Neural crest cell (in vitro differentiated cells): ENCODE measurements around the gene CFAP20DC. TPM values are rescaled to one million over a fixed set of nuclear protein-coding genes. Genes with fewer than 3 reads are reported as not detected.
"Not testable (repeated sequence)": the region's sequence is repeated elsewhere in the genome, so short reads cannot be mapped to it uniquely, and the experiment has no call there.

Source experiments
- DNase-seq: peaks from one replicate; pipeline ENCODE4 v3.0.0; 2021; ENCODE audit warnings: low read depth, mixed read lengths, low spot score
- H3K27ac Mint-ChIP-seq: one replicate; pipeline ENCODE4 v1.8.0; 2021; ENCODE audit warnings: mild to moderate bottlenecking, mixed read lengths; ENCODE audit not compliant: unreplicated experiment
- H3K27me3 Mint-ChIP-seq: 2 replicates; pipeline ENCODE4 v1.8.0; 2021; ENCODE audit warnings: low read depth, mild to moderate bottlenecking, mixed read lengths
- H3K36me3 Mint-ChIP-seq: 2 replicates; pipeline ENCODE4 v1.8.0; 2021; ENCODE audit warnings: low read depth, mild to moderate bottlenecking, mixed read lengths
- H3K4me1 Mint-ChIP-seq: 2 replicates; pipeline ENCODE4 v1.8.0; 2021; ENCODE audit warnings: mixed read lengths
- H3K4me3 Mint-ChIP-seq: one replicate; pipeline ENCODE4 v1.8.0; 2021; ENCODE audit warnings: mild to moderate bottlenecking, mixed read lengths
- H3K9me3 Mint-ChIP-seq: 2 replicates; pipeline ENCODE4 v1.8.0; 2021; ENCODE audit warnings: mixed read lengths
- CTCF ChIP-seq: fragments of 200-600 bp; sonication (generic); conservative IDR thresholded peaks from 2 replicates; pipeline ENCODE4 v1.5.0; 2021; ENCODE audit warnings: antibody characterized with exemption, mild to moderate bottlenecking
- total RNA-seq: library from RNA; stranded (reverse); gene quantifications from 2 replicates; pipeline ENCODE4 v1.2.1, GENCODE V29; 2021

Gene CFAP20DC
- total RNA-seq, 1 donor from 2014 or later = 10.4 TPM

DNA sequence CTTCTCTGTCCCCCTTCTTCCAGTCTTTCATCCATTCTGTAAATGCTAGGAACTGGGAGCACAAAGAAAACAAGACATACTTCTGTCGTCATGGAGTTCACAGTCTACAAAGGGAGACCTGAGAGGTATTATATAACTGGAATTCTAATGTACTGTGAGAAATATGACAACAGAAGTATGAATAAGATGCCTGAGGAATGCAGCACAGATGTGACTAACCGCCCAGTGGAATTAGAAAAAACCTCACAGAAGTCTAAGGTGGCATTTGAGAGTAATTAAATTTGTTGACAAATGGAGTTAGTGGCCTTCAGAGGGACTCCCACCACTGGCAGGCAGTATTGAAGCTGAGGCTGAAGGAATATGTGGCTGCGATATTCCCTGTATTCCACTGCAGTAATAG lies 214.7 kb downstream of the CFAP20DC start:
- no peaks in the 10 kb centered on the region for H3K27me3 Mint-ChIP-seq
- no peak overlapping the region for H3K4me3 Mint-ChIP-seq
- no peaks in the 10 kb centered on the region for H3K9me3 Mint-ChIP-seq
- peaks cover 14% of the 10 kb centered on the region for H3K4me1 Mint-ChIP-seq
- no peak for TF ChIP-seq CTCF
- no peak overlapping the region for H3K27ac Mint-ChIP-seq
- peaks cover 14% of the 10 kb centered on the region for H3K36me3 Mint-ChIP-seq
- no peak for DNase-seq

DNA sequence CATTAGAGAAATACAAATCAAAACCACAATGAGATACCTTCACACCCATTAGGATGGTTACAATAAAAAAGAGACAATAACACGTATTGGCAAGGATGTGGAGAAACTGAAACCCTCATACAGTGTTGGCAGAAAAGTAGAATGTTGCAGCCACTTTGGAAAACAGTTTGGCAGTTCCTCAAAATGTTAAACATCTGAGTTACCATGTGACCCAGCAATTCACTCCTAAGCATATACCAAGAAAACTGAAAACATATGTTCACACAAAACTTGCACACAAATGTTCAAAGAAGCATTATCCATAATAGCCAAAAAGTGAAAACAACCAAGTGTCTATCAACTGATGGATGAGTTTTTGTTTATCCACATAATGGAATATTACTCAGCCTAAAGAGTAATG lies 216.3 kb downstream of the CFAP20DC start:
- DNase-seq = no peak
- H3K27ac Mint-ChIP-seq = no peak overlapping the region
- peaks cover 21% of the 10 kb centered on the region for H3K36me3 Mint-ChIP-seq
- H3K4me3 Mint-ChIP-seq = no peak overlapping the region
- no peaks in the 10 kb centered on the region for H3K9me3 Mint-ChIP-seq
- no peak for TF ChIP-seq CTCF
- H3K27me3 Mint-ChIP-seq = no peaks in the 10 kb centered on the region
- H3K4me1 Mint-ChIP-seq = peaks cover 11% of the 10 kb centered on the region

DNA sequence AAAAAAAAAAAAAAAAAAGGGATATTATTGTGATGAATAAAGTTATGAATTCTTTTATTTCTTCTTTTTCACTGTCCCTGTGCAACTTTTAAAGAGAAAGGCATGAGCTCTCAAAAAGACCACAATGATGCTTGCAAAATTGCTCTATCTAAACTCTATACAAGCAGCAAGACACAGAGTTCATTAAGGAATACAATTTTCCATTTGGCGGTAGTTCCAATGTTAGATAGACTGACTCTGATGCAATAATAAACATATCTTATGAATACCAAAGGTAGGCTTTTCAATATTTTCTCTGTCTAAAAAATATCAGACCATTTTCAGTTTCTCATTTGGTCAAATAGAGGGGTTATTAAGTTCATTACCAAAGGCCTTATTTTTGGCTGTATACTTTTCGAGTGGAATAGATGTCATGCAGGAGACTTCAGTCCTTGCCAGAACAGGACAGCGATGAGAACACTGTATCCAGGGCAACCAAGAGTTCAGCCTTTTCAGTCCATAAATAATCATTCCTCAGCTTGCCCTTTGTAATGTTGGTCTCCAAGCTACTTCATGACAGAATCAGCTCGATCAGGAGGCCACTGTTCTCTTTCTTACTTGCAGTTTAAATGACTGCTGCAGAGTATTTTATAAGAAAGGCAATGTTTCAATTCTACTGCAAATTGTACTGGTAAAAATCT lies 220.4 kb downstream of the CFAP20DC start:
- no peaks in the 10 kb centered on the region for H3K27me3 Mint-ChIP-seq
- H3K36me3 Mint-ChIP-seq = peaks cover 17% of the 10 kb centered on the region
- H3K4me1 Mint-ChIP-seq = peaks cover 32% of the 10 kb centered on the region
- no peaks in the 10 kb centered on the region for H3K9me3 Mint-ChIP-seq
- H3K4me3 Mint-ChIP-seq = no peak overlapping the region
- H3K27ac Mint-ChIP-seq = no peak overlapping the region
- no peak for TF ChIP-seq CTCF
- no peak for DNase-seq

DNA sequence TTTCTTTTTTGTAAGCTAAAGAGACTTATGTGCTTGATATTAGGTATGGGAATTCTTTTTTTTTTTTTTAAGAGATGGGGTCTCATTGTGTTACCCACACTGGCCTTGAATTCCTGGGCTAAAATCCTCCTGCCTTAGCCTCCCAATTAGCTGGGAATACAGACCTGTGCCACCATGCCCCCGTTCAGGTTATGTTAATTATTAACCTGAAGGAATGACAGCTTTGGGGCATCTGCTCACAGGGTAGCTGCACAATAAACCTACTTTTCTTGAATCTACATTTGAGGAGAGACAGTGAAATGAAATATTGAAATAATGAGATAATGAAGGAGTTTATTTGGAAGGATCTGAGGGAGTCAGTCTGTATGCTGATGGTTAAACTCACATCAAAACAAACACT lies 225.0 kb downstream of the CFAP20DC start:
- Mint-ChIP-seq H3K27ac (no peak overlapping the region), H3K4me3 (no peak overlapping the region), H3K4me1 (peaks cover 30% of the 10 kb centered on the region), H3K9me3 (no peaks in the 10 kb centered on the region), H3K27me3 (no peaks in the 10 kb centered on the region), H3K36me3 (peaks cover 14% of the 10 kb centered on the region)
- no peak for DNase-seq
- no peak for TF ChIP-seq CTCF

GRCh38 chr3:58824285-58824684 lies 225.5 kb downstream of the CFAP20DC start:
- Mint-ChIP-seq H3K36me3 (peaks cover 13% of the 10 kb centered on the region), H3K27me3 (no peaks in the 10 kb centered on the region), H3K9me3 (no peaks in the 10 kb centered on the region), H3K4me3 (no peak overlapping the region), H3K27ac (no peak overlapping the region), H3K4me1 (peaks cover 25% of the 10 kb centered on the region)
- DNase-seq = peak; percentile 68
- TF ChIP-seq CTCF = peak; percentile 73

GRCh38 chr3:58806551-58807244 lies 243.1 kb downstream of the CFAP20DC start:
- not testable (repeated sequence) for H3K9me3 Mint-ChIP-seq, H3K4me3 Mint-ChIP-seq, DNase-seq, H3K27me3 Mint-ChIP-seq, H3K27ac Mint-ChIP-seq, H3K4me1 Mint-ChIP-seq
- peaks cover 24% of the 10 kb centered on the region for H3K36me3 Mint-ChIP-seq
